ENCODE results near the gene CAPN13.

DNA sequence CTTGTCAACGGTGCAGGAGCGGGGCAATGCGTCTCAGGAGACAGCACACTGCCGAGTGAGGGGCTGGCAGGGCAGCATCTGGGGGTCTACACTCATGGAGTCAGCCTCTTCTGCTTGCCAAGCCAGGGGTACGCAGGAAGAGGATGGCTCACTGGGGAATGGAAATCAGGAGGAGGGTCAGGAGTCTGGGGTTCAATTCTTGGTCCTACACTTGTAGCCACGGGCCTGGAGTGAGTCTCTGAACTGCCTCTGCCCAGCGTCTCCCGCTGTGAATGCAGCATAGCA, 70.0 kb downstream of the CAPN13 start:
- no peak for TF ChIP-seq CTCF (IDR thresholded peaks at IDR 0.05; ENCODE audit: low read depth, low read length)
- TF ChIP-seq POLR2A (IDR thresholded peaks at IDR 0.05; ENCODE audit: extremely low read depth, insufficient read length), result no peak
- no peak for TF ChIP-seq MYC (IDR thresholded peaks at IDR 0.05; ENCODE audit: low read depth, low read length)
- TF ChIP-seq, protein P1, sequence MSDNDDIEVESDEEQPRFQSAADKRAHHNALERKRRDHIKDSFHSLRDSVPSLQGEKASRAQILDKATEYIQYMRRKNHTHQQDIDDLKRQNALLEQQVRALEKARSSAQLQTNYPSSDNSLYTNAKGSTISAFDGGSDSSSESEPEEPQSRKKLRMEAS (IDR thresholded peaks at IDR 0.05; ENCODE audit: low read depth, low read length), result no peak
